ENCODE results near the gene NFRKB. TPM values are rescaled to one million over a fixed set of nuclear protein-coding genes. Genes with fewer than 3 reads are reported as not detected.

Gene NFRKB
- total and polyA plus RNA-seq, 10 of the 15 experiments (the other 5 are each of a cell fraction or from before 2014, with no cell fraction given): 3.7 to 21.7 (median 14.1) TPM

DNA sequence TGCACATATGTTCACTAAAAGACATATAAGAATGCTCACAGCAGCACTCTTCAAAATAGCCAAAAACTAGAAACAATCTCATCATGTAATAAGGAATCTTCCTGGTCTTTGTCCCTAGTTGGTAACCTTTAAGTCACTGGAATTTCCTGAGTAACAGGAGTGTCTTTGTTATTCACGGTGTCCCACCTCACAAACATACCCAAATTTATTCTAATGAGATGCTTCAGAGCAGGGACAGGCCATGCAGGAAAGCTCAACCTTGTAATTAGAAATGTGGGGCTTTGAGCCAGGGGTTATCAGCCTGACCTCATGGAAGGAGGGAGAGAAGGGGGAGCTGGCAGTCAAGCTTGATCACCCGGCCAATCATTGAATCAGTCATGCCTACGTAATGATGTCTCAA lies 40.3 kb upstream of the NFRKB start:
- in situ Hi-C loops (cut with MboI): no loop called here
- H3K9ac ChIP-seq (ENCODE audit: control insufficient read depth, insufficient read depth, low read length): no peak overlapping the region
- H3K79me2 ChIP-seq (ENCODE audit: control insufficient read depth, insufficient read depth, low read length): no peaks in the 10 kb centered on the region
- WGBS (ENCODE audit: insufficient coverage, insufficient replicate concordance, low lambda C conversion rate, missing lambda C conversion rate): 81% methylated on average over 3 of the region's 3 CpGs
- ATAC-seq (no peak), DNase-seq (ENCODE audit: low read depth, low spot score) (no peak), FAIRE-seq (no peak)
- no peak overlapping the region for H3K4me2 ChIP-seq (ENCODE audit: control insufficient read depth, insufficient read depth)
- intact Hi-C loops (cut with micrococcal nuclease; ENCODE audit: unreplicated experiment): no loop called here
- H4K20me1 ChIP-seq (ENCODE audit: control insufficient read depth, insufficient read depth): no peaks in the 10 kb centered on the region
- no peak overlapping the region for H2AFZ ChIP-seq (ENCODE audit: control insufficient read depth, low read depth, low read length)
- no peak overlapping the region for H3K27ac ChIP-seq (ENCODE audit: control insufficient read depth, insufficient read depth)
- no peak for TF ChIP-seq GABPA (IDR thresholded peaks at IDR 0.05; ENCODE audit: low read depth)
- TF ChIP-seq, protein P1, sequence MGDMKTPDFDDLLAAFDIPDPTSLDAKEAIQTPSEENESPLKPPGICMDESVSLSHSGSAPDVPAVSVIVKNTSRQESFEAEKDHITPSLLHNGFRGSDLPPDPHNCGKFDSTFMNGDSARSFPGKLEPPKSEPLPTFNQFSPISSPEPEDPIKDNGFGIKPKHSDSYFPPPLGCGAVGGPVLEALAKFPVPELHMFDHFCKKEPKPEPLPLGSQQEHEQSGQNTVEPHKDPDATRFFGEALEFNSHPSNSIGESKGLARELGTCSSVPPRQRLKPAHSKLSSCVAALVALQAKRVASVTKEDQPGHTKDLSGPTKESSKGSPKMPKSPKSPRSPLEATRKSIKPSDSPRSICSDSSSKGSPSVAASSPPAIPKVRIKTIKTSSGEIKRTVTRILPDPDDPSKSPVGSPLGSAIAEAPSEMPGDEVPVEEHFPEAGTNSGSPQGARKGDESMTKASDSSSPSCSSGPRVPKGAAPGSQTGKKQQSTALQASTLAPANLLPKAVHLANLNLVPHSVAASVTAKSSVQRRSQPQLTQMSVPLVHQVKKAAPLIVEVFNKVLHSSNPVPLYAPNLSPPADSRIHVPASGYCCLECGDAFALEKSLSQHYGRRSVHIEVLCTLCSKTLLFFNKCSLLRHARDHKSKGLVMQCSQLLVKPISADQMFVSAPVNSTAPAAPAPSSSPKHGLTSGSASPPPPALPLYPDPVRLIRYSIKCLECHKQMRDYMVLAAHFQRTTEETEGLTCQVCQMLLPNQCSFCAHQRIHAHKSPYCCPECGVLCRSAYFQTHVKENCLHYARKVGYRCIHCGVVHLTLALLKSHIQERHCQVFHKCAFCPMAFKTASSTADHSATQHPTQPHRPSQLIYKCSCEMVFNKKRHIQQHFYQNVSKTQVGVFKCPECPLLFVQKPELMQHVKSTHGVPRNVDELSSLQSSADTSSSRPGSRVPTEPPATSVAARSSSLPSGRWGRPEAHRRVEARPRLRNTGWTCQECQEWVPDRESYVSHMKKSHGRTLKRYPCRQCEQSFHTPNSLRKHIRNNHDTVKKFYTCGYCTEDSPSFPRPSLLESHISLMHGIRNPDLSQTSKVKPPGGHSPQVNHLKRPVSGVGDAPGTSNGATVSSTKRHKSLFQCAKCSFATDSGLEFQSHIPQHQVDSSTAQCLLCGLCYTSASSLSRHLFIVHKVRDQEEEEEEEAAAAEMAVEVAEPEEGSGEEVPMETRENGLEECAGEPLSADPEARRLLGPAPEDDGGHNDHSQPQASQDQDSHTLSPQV (IDR thresholded peaks at IDR 0.05): no peak
- no peak for TF ChIP-seq CBFB (IDR thresholded peaks at IDR 0.05; ENCODE audit: low read depth)
- no peak for TF ChIP-seq POU2F2 (IDR thresholded peaks at IDR 0.05; ENCODE audit: borderline replicate concordance, low read depth, low read length)
- TF ChIP-seq, protein P2, sequence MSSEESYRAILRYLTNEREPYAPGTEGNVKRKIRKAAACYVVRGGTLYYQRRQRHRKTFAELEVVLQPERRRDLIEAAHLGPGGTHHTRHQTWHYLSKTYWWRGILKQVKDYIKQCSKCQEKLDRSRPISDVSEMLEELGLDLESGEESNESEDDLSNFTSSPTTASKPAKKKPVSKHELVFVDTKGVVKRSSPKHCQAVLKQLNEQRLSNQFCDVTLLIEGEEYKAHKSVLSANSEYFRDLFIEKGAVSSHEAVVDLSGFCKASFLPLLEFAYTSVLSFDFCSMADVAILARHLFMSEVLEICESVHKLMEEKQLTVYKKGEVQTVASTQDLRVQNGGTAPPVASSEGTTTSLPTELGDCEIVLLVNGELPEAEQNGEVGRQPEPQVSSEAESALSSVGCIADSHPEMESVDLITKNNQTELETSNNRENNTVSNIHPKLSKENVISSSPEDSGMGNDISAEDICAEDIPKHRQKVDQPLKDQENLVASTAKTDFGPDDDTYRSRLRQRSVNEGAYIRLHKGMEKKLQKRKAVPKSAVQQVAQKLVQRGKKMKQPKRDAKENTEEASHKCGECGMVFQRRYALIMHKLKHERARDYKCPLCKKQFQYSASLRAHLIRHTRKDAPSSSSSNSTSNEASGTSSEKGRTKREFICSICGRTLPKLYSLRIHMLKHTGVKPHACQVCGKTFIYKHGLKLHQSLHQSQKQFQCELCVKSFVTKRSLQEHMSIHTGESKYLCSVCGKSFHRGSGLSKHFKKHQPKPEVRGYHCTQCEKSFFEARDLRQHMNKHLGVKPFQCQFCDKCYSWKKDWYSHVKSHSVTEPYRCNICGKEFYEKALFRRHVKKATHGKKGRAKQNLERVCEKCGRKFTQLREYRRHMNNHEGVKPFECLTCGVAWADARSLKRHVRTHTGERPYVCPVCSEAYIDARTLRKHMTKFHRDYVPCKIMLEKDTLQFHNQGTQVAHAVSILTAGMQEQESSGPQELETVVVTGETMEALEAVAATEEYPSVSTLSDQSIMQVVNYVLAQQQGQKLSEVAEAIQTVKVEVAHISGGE (CRISPR knock-in tag; IDR thresholded peaks at IDR 0.05): no peak
- TF ChIP-seq, protein P3, sequence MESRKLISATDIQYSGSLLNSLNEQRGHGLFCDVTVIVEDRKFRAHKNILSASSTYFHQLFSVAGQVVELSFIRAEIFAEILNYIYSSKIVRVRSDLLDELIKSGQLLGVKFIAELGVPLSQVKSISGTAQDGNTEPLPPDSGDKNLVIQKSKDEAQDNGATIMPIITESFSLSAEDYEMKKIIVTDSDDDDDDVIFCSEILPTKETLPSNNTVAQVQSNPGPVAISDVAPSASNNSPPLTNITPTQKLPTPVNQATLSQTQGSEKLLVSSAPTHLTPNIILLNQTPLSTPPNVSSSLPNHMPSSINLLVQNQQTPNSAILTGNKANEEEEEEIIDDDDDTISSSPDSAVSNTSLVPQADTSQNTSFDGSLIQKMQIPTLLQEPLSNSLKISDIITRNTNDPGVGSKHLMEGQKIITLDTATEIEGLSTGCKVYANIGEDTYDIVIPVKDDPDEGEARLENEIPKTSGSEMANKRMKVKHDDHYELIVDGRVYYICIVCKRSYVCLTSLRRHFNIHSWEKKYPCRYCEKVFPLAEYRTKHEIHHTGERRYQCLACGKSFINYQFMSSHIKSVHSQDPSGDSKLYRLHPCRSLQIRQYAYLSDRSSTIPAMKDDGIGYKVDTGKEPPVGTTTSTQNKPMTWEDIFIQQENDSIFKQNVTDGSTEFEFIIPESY (IDR thresholded peaks at IDR 0.05): no peak
- no peak for TF ChIP-seq MYB (IDR thresholded peaks at IDR 0.05; ENCODE audit: borderline replicate concordance, low read depth, low read length)
- no peak for TF ChIP-seq TAF1 (IDR thresholded peaks at IDR 0.05; ENCODE audit: borderline replicate concordance, low read depth, low read length)
- no peaks in the 10 kb centered on the region for H3K9me3 ChIP-seq (replicated peaks; ENCODE audit: control insufficient read depth, insufficient read depth, low read length)
- ChIA-PET CTCF (interaction anchor here (1.1 to 2.3 kb wide), 2 partner anchors 10 to 196 kb away, joined by 3 to 10 read pairs; no protein-coding TSS in a partner anchor), SMC1A (ENCODE audit: uncharacterized antibody, unreplicated experiment) (interaction anchor here (1.2 to 1.3 kb wide), 2 partner anchors 135 to 196 kb away, joined by 3 to 5 read pairs; no protein-coding TSS in a partner anchor), RAD21 (ENCODE audit: unreplicated experiment) (interaction anchor here (0.8 kb wide), 1 partner anchor 12 kb away, joined by 3 read pairs; no protein-coding TSS in a partner anchor), POLR2A (no interaction called here)
- no peaks in the 10 kb centered on the region; a peak in 2 of 4 replicates for H3K36me3 ChIP-seq (ENCODE audit: control insufficient read depth in 2 of 2, insufficient read depth in 2 of 2, low read length in 1 of 2)
- H3K27me3 ChIP-seq (replicated peaks in 1 of 2; ENCODE audit: control insufficient read depth in 2 of 2, insufficient read depth in 2 of 2, low read length in 1 of 2): no peaks in the 10 kb centered on the region
- H3K4me3 ChIP-seq: no peak overlapping the region
- no peaks in the 10 kb centered on the region for H3K4me1 ChIP-seq (ENCODE audit: control insufficient read depth, insufficient read depth, low read length)
- BruUV-seq (replicated peaks): no TSS peak

All from GM12878 (cell line).